Panc1 (cell line): Measurements from ENCODE around the gene RNF20. TPM values are rescaled to one million over a fixed set of nuclear protein-coding genes. Genes with fewer than 3 reads are reported as not detected.

Source experiments
- ATAC-seq: fragments of 200-7000 bp; cut with Tn5 transposase; 2 replicates; pipeline ENCODE4 v1.9.1; 2020; ENCODE audit warnings: mild to moderate bottlenecking, moderate library complexity
- BruUV-seq: library from RNA; stranded (reverse); fragments of 400-500 nt; replicated peaks from 2 replicates; lab custom pipeline; 2021; lab: Mats Ljungman, UMichigan
- CTCF ChIA-PET: fragments of 300-600 bp; sonication (Branson Sonifier 250); formaldehyde crosslinking; loops from one replicate; lab custom pipeline; 2022; ENCODE audit warnings: antibody characterized with exemption; lab: Charles Lee
- POLR2A ChIA-PET: fragments of 300-600 bp; sonication (Branson Sonifier 250); formaldehyde crosslinking; loops from one replicate; lab custom pipeline; 2022; ENCODE audit warnings: antibody characterized with exemption; lab: Charles Lee
- DNase-seq: peaks from one replicate; pipeline ENCODE4 v3.0.0-alpha.2; 2010; ENCODE audit warnings: low read depth, low spot score
- H3K27ac ChIP-seq: 2 replicates; pipeline ENCODE4 v1.5.1; 2011; ENCODE audit warnings: mild to moderate bottlenecking, low read length, inconsistent platforms
- H3K27me3 ChIP-seq: fragments of 200-500 bp; sonication (Bioruptor generic); 2 replicates; pipeline ENCODE4 v1.6.0; 2014; ENCODE audit warnings: low read length, inconsistent platforms; ENCODE audit not compliant: control insufficient read depth, insufficient read depth
- H3K36me3 ChIP-seq: fragments of 200-500 bp; sonication (Bioruptor generic); 2 replicates; pipeline ENCODE4 v1.5.1; 2014; ENCODE audit warnings: inconsistent platforms, mild to moderate bottlenecking, low read length, moderate library complexity; ENCODE audit not compliant: control insufficient read depth, insufficient read depth
- H3K4me1 ChIP-seq: 2 replicates; pipeline ENCODE4 v1.5.1; 2011; ENCODE audit warnings: inconsistent platforms, mild to moderate bottlenecking, low read length, moderate library complexity; ENCODE audit not compliant: control insufficient read depth, insufficient read depth
- H3K4me3 ChIP-seq, 2 experiments: 2 replicates each; pipeline ENCODE4 v1.5.1; 2011 to 2012; ENCODE audit warnings: low read depth in 2 of 2, low read length in 2 of 2, mild to moderate bottlenecking in 2 of 2, inconsistent platforms in 1 of 2, moderate library complexity in 1 of 2
- H3K9me3 ChIP-seq: fragments of 200-500 bp; sonication (Bioruptor generic); 2 replicates; pipeline ENCODE4 v1.5.1; 2014; ENCODE audit warnings: low read depth, mild to moderate bottlenecking, inconsistent platforms, low read length, moderate library complexity; ENCODE audit not compliant: control insufficient read depth, insufficient read depth
- CTCF ChIP-seq: fragments of 450-650 bp; IDR thresholded peaks from 2 replicates; pipeline ENCODE4 v1.5.1; 2017; ENCODE audit warnings: mild to moderate bottlenecking
- POLR2AphosphoS5 ChIP-seq: IDR thresholded peaks from 2 replicates; pipeline ENCODE4 v1.6.1; 2012; ENCODE audit warnings: mild to moderate bottlenecking, low read depth, low read length, moderate library complexity
- REST ChIP-seq, 2 experiments: IDR thresholded peaks; 2 replicates each; pipeline ENCODE4 v1.6.1; 2011 to 2012; ENCODE audit warnings: low read depth in 2 of 2, control low read depth in 1 of 2, low read length in 1 of 2, mild to moderate bottlenecking in 1 of 2, moderate library complexity in 1 of 2; ENCODE audit not compliant: insufficient read depth in 1 of 2
- SIN3A ChIP-seq: IDR thresholded peaks from 2 replicates; pipeline ENCODE4 v1.6.1; 2012; ENCODE audit warnings: low read depth, mild to moderate bottlenecking, low read length, moderate library complexity, borderline replicate concordance; ENCODE audit not compliant: insufficient read depth
- TCF7L2 ChIP-seq: IDR thresholded peaks from 2 replicates; pipeline ENCODE4 v1.6.1; 2011; ENCODE audit warnings: mild to moderate bottlenecking, low read depth, low read length, inconsistent platforms
- in situ Hi-C: cut with HindIII; loops from 2 replicates; pipeline ENCODE4 v1.10.0; 2016; ENCODE audit warnings: low sequenced_read_pairs, low pct_unique_long_range_greater_than_20kb
- intact Hi-C: fragments of 100-400 bp; cut with micrococcal nuclease; formaldehyde crosslinking; loops from one replicate; pipeline ENCODE4 v1.10.0; 2022; ENCODE audit not compliant: unreplicated experiment
- total RNA-seq: library from RNA; stranded (reverse); gene quantifications from one replicate; pipeline ENCODE4 v1.2.1, GENCODE V29; 2021; ENCODE audit not compliant: unreplicated experiment

The RNF20 gene
- total RNA-seq, 1 experiment from 2014 or later, result 37.5 TPM

GRCh38 chr9:101513351-101513750 lies 20.3 kb upstream of the RNF20 start:
- Histone ChIP-seq H3K4me3 (no peak overlapping the region), H3K4me1 (no peaks in the 10 kb centered on the region), H3K9me3 (no peaks in the 10 kb centered on the region), H3K27ac (no peak overlapping the region), H3K36me3 (no peaks in the 10 kb centered on the region), H3K27me3 (no peaks in the 10 kb centered on the region; the same call in 1 of the 2 replicates)
- ChIA-PET CTCF (no interaction called here), POLR2A (interaction anchor here (0.6 kb wide), 1 partner anchor 42 kb away, joined by 3 read pairs; no protein-coding TSS in a partner anchor)
- in situ Hi-C loops, result no loop called here
- TF ChIP-seq POLR2AphosphoS5 (no peak), CTCF (no peak), SIN3A (no peak), TCF7L2 (no peak), REST (IDR thresholded peaks at IDR 0.05; ENCODE audit: insufficient read depth in 1 of 2, low read depth in 2 of 2, low read length in 1 of 2) (no peak)
- DNase-seq (no peak), ATAC-seq (no peak)
- intact Hi-C loops, result no loop called here
- no TSS peak for BruUV-seq

GRCh38 chr9:101514071-101514470 lies 19.6 kb upstream of the RNF20 start:
- CTCF ChIA-PET, result no interaction called here

More at GRCh38 chr9:101514071-101514470, 19.6 kb upstream of the RNF20 start:
- no TSS peak for BruUV-seq
- Histone ChIP-seq H3K27ac (no peak overlapping the region), H3K4me3 (no peak overlapping the region), H3K27me3 (no peaks in the 10 kb centered on the region; the same call in 1 of the 2 replicates), H3K4me1 (no peaks in the 10 kb centered on the region), H3K36me3 (no peaks in the 10 kb centered on the region), H3K9me3 (no peaks in the 10 kb centered on the region)
- ATAC-seq, result no peak
- intact Hi-C loops, result no loop called here
- in situ Hi-C loops, result no loop called here
- POLR2A ChIA-PET, result interaction anchor here (0.6 kb wide), 1 partner anchor 42 kb away, joined by 3 read pairs; no protein-coding TSS in a partner anchor
- TF ChIP-seq REST (IDR thresholded peaks at IDR 0.05; ENCODE audit: insufficient read depth in 1 of 2, low read depth in 2 of 2, low read length in 1 of 2) (no peak), TCF7L2 (no peak), SIN3A (no peak), CTCF (no peak), POLR2AphosphoS5 (no peak)
- no peak for DNase-seq
